GM12878 (cell line): Measurements from ENCODE around the gene FGF14. TPM values are rescaled to one million over a fixed set of nuclear protein-coding genes. Genes with fewer than 3 reads are reported as not detected.

Source experiments
- ATAC-seq: fragments of 200-7000 bp; cut with Tn5 transposase; 3 replicates; pipeline ENCODE4 v1.9.1; 2020; ENCODE audit warnings: mild to moderate bottlenecking, moderate library complexity
- BruUV-seq: library from RNA; stranded (reverse); fragments of 400-500 nt; replicated peaks from 2 replicates; lab custom pipeline; 2021; lab: Mats Ljungman, UMichigan
- CTCF ChIA-PET: fragments of 300-600 bp; sonication (Branson Sonifier 250); formaldehyde crosslinking; extraction: SDS; loops from one replicate; lab custom pipeline; 2021; ENCODE audit warnings: inconsistent platforms; lab: Yijun Ruan, JAX
- POLR2A ChIA-PET: fragments of 350-600 bp; formaldehyde crosslinking; extraction: SDS; loops from one replicate; lab custom pipeline; 2021; ENCODE audit warnings: inconsistent platforms; lab: Charles Lee
- RAD21 ChIA-PET: fragments of 300-600 bp; sonication (Branson Sonifier 250); formaldehyde crosslinking; loops from one replicate; lab custom pipeline; 2023; ENCODE audit warnings: antibody characterized with exemption; ENCODE audit not compliant: unreplicated experiment; lab: Charles Lee
- SMC1A ChIA-PET: fragments of 300-600 bp; sonication (Branson Sonifier 250); formaldehyde crosslinking; loops from one replicate; lab custom pipeline; 2023; ENCODE audit not compliant: unreplicated experiment, uncharacterized antibody; lab: Charles Lee
- DNase-seq: peaks from one replicate; pipeline ENCODE4 v3.0.0-alpha.2; 2011; ENCODE audit warnings: low read depth, low spot score
- FAIRE-seq: peaks from 3 replicates; lab custom pipeline; 2011; peaks lifted over from hg19 to GRCh38; lab: Jason Lieb, UNC
- H2AFZ ChIP-seq: 2 replicates; pipeline ENCODE4 v1.6.0; 2011; ENCODE audit warnings: low read depth, low read length, control low read depth; ENCODE audit not compliant: control insufficient read depth
- H3K27ac ChIP-seq: 2 replicates; pipeline ENCODE4 v1.5.1; 2011; ENCODE audit warnings: control low read depth; ENCODE audit not compliant: control insufficient read depth, insufficient read depth
- H3K27me3 ChIP-seq, 2 experiments: replicated peaks in 1 of 2; 2 replicates each; pipeline versions ENCODE4 v1.6.0 to v1.6.1; 2011; ENCODE audit warnings: low read length in 1 of 2; ENCODE audit not compliant: control insufficient read depth in 2 of 2, insufficient read depth in 2 of 2
- H3K36me3 ChIP-seq, 2 experiments: 2 replicates each; pipeline ENCODE4 v1.5.1; 2011; ENCODE audit warnings: low read length in 1 of 2; ENCODE audit not compliant: control insufficient read depth in 2 of 2, insufficient read depth in 2 of 2
- H3K4me1 ChIP-seq: 2 replicates; pipeline ENCODE4 v1.6.1; 2011; ENCODE audit warnings: mild to moderate bottlenecking, low read length, moderate library complexity, mixed read lengths; ENCODE audit not compliant: control insufficient read depth, insufficient read depth
- H3K4me2 ChIP-seq: 2 replicates; pipeline ENCODE4 v1.6.0; 2011; ENCODE audit warnings: control low read depth; ENCODE audit not compliant: control insufficient read depth, insufficient read depth
- H3K4me3 ChIP-seq: fragments of 200-600 bp; sonication (generic); 2 replicates; pipeline ENCODE4 v1.5.1; 2016
- H3K79me2 ChIP-seq: 2 replicates; pipeline ENCODE4 v1.6.0; 2011; ENCODE audit warnings: low read length; ENCODE audit not compliant: control insufficient read depth, insufficient read depth
- H3K9ac ChIP-seq: 2 replicates; pipeline ENCODE4 v1.8.0; 2011; ENCODE audit warnings: low read length, control low read depth, mixed read lengths; ENCODE audit not compliant: control insufficient read depth, insufficient read depth
- H3K9me3 ChIP-seq: replicated peaks from 3 replicates; pipeline ENCODE4 v1.5.1; 2011; ENCODE audit warnings: mild to moderate bottlenecking, low read length; ENCODE audit not compliant: control insufficient read depth, insufficient read depth
- H4K20me1 ChIP-seq: 2 replicates; pipeline ENCODE4 v1.6.0; 2011; ENCODE audit not compliant: control insufficient read depth, insufficient read depth
- CEBPZ ChIP-seq: fragments of 150-350 bp; IDR thresholded peaks from 2 replicates; pipeline ENCODE4 v1.6.1; 2016; ENCODE audit warnings: low read depth, low read length
- ETV6 ChIP-seq, 2 experiments: fragments of 450-650 bp in 1 of 2; IDR thresholded peaks in 1 of 2; conservative IDR thresholded peaks in 1 of 2; 2 replicates each; pipeline ENCODE4 v1.6.1; 2014; ENCODE audit warnings: antibody characterized with exemption in 1 of 2, borderline replicate concordance in 1 of 2, low read depth in 1 of 2, mild to moderate bottlenecking in 1 of 2, moderate library complexity in 1 of 2
- JUNB ChIP-seq: IDR thresholded peaks from 2 replicates; pipeline ENCODE4 v1.6.1; 2016; ENCODE audit warnings: antibody characterized with exemption, mild to moderate bottlenecking
- MYC ChIP-seq: IDR thresholded peaks from 2 replicates; pipeline ENCODE4 v1.6.1; 2011; ENCODE audit warnings: mild to moderate bottlenecking, low read length, moderate library complexity, inconsistent platforms; ENCODE audit not compliant: insufficient read depth, insufficient replicate concordance, insufficient read length, severe bottlenecking
- NBN ChIP-seq: fragments of 450-650 bp; IDR thresholded peaks from 2 replicates; pipeline ENCODE4 v1.6.1; 2016
- SPI1 ChIP-seq: IDR thresholded peaks from 2 replicates; pipeline ENCODE4 v1.6.1; 2011; ENCODE audit warnings: low read depth, mild to moderate bottlenecking, low read length, moderate library complexity, borderline replicate concordance; ENCODE audit not compliant: insufficient read depth
- ZZZ3 ChIP-seq: IDR thresholded peaks from 2 replicates; pipeline ENCODE4 v1.6.1; 2011; ENCODE audit warnings: low read depth; ENCODE audit not compliant: control insufficient read depth, insufficient read length
- WGBS: methylation state at CpG from one replicate; pipeline ENCODE4 v1.1.6; 2016; ENCODE audit warnings: low lambda C conversion rate; ENCODE audit not compliant: insufficient replicate concordance, insufficient coverage; ENCODE audit errors: missing lambda C conversion rate; 5-methylcytosine and 5-hydroxymethylcytosine counted together
- in situ Hi-C: fragments of 300-500 bp; cut with MboI; formaldehyde crosslinking; loops from 9 replicates; pipeline ENCODE4 v1.14.3; 2018; ENCODE audit warnings: mixed read lengths
- intact Hi-C: fragments of 100-400 bp; cut with micrococcal nuclease; formaldehyde crosslinking; loops from one replicate; pipeline ENCODE4 v1.14.2; 2022; ENCODE audit not compliant: unreplicated experiment
- polyA plus RNA-seq, 11 experiments: library from polyadenylated mRNA; depleted of rRNA in 4 of 11; unstranded in 6 of 11; stranded (reverse) in 5 of 11; fragments of >200 nt; fragmentation: Nextera tagmentation in 4 of 11; fragmentation: Illumina TruSeq in 1 of 11; extraction: Ambion mirVana in 4 of 11; extraction: Trizol in 1 of 11; gene quantifications; 1 replicate in 1 of 11; 2 replicates in 10 of 11; pipeline versions ENCODE4 v1.2.1 to v1.2.3, GENCODE V29; 2011 to 2016; ENCODE audit warnings: inconsistent platforms in 2 of 11, missing spikeins in 2 of 11, low read depth in 1 of 11
- total RNA-seq, 4 experiments: library from RNA; depleted of rRNA in 3 of 4; stranded (reverse); fragments of >200 nt in 3 of 4; fragmentation: Illumina TruSeq in 1 of 4; extraction: Trizol in 1 of 4; gene quantifications; 2 replicates each; pipeline versions ENCODE4 v1.2.1 to v1.2.3, GENCODE V29; 2013 to 2021
- TF ChIP-seq, protein P1 (sequence below): IDR thresholded peaks from 2 replicates; pipeline ENCODE4 v1.6.1; 2011; ENCODE audit warnings: borderline replicate concordance, low read depth, mild to moderate bottlenecking, moderate library complexity, low read length; ENCODE audit not compliant: insufficient read depth, poor library complexity, severe bottlenecking

Gene FGF14
- total and polyA plus RNA-seq, 10 of the 15 experiments (the other 5 are each of a cell fraction or from before 2014, with no cell fraction given), result under 0.01 to 0.44 (median 0.04) TPM

DNA sequence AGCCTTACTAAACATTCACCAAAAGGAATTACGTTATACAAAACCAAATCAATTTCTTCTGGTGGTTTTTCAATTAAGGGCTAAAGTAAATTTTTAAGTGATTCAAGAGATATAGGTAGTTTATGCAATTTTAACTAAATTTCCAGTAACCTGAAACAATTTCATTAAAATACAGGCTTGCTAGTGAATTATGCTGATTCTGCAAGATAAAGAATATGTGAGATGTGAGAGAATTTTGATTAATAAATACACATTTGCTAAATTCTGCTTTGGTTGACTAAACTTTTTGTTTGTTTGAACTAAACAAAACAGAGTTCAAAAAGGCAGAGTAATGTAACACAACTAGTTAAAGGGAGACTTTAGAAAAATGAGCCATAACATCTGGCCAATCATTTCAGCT is 27.1 kb downstream of the FGF14 start:
- Histone ChIP-seq H3K36me3 (no peaks in the 10 kb centered on the region), H3K9me3 (no peaks in the 10 kb centered on the region), H3K27ac (no peak overlapping the region), H4K20me1 (no peaks in the 10 kb centered on the region), H3K4me2 (no peak overlapping the region), H3K79me2 (no peaks in the 10 kb centered on the region), H3K9ac (no peak overlapping the region), H3K4me3 (no peak overlapping the region), H3K27me3 (no peaks in the 10 kb centered on the region), H2AFZ (no peak overlapping the region), H3K4me1 (no peaks in the 10 kb centered on the region)
- WGBS, result 0% methylated on average over 1 of the region's 1 CpG
- intact Hi-C loops, result no loop called here
- ChIA-PET SMC1A (no interaction called here), CTCF (no interaction called here), RAD21 (no interaction called here), POLR2A (no interaction called here)
- TF ChIP-seq JUNB (no peak), NBN (no peak), CEBPZ (no peak), ETV6 (conservative IDR thresholded peaks at IDR 0.05 in 1 of 2, IDR thresholded peaks at IDR 0.05 in 1 of 2; ENCODE audit: borderline replicate concordance in 1 of 2, low read depth in 1 of 2) (no peak), SPI1 (no peak), ZZZ3 (no peak), MYC (no peak)
- TF ChIP-seq, protein P1, sequence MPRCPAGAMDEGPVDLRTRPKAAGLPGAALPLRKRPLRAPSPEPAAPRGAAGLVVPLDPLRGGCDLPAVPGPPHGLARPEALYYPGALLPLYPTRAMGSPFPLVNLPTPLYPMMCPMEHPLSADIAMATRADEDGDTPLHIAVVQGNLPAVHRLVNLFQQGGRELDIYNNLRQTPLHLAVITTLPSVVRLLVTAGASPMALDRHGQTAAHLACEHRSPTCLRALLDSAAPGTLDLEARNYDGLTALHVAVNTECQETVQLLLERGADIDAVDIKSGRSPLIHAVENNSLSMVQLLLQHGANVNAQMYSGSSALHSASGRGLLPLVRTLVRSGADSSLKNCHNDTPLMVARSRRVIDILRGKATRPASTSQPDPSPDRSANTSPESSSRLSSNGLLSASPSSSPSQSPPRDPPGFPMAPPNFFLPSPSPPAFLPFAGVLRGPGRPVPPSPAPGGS, result no peak
- no peak for ATAC-seq
- no TSS peak for BruUV-seq
- FAIRE-seq, result no peak
- in situ Hi-C loops, result no loop called here
- DNase-seq, result no peak
